Dedifferentiated amniotic fluid mesenchymal stem cell (primary cell): Measurements from ENCODE around the gene GREM1.

Experiments
- DNase-seq: peaks from one replicate; pipeline ENCODE4 v3.0.0-alpha.2; 2016; ENCODE audit errors: extremely low spot score

GREM1 gene

DNA sequence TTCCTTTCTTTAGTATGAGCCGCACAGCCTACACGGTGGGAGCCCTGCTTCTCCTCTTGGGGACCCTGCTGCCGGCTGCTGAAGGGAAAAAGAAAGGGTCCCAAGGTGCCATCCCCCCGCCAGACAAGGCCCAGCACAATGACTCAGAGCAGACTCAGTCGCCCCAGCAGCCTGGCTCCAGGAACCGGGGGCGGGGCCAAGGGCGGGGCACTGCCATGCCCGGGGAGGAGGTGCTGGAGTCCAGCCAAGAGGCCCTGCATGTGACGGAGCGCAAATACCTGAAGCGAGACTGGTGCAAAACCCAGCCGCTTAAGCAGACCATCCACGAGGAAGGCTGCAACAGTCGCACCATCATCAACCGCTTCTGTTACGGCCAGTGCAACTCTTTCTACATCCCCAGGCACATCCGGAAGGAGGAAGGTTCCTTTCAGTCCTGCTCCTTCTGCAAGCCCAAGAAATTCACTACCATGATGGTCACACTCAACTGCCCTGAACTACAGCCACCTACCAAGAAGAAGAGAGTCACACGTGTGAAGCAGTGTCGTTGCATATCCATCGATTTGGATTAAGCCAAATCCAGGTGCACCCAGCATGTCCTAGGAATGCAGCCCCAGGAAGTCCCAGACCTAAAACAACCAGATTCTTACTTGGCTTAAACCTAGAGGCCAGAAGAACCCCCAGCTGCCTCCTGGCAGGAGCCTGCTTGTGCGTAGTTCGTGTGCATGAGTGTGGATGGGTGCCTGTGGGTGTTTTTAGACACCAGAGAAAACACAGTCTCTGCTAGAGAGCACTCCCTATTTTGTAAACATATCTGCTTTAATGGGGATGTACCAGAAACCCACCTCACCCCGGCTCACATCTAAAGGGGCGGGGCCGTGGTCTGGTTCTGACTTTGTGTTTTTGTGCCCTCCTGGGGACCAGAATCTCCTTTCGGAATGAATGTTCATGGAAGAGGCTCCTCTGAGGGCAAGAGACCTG, 13.2 kb downstream of the GREM1 start:
- DNase-seq, result no peak

- no peak for DNase-seq
Observed at GRCh38 chr15:32732574-32733157, 14.9 kb downstream of the GREM1 start.

DNA sequence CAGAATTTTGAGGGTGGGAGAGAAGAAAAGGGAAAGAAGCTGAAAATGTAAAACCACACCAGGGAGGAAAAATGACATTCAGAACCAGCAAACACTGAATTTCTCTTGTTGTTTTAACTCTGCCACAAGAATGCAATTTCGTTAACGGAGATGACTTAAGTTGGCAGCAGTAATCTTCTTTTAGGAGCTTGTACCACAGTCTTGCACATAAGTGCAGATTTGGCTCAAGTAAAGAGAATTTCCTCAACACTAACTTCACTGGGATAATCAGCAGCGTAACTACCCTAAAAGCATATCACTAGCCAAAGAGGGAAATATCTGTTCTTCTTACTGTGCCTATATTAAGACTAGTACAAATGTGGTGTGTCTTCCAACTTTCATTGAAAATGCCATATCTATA, 15.5 kb downstream of the GREM1 start:
- DNase-seq, result no peak

DNA sequence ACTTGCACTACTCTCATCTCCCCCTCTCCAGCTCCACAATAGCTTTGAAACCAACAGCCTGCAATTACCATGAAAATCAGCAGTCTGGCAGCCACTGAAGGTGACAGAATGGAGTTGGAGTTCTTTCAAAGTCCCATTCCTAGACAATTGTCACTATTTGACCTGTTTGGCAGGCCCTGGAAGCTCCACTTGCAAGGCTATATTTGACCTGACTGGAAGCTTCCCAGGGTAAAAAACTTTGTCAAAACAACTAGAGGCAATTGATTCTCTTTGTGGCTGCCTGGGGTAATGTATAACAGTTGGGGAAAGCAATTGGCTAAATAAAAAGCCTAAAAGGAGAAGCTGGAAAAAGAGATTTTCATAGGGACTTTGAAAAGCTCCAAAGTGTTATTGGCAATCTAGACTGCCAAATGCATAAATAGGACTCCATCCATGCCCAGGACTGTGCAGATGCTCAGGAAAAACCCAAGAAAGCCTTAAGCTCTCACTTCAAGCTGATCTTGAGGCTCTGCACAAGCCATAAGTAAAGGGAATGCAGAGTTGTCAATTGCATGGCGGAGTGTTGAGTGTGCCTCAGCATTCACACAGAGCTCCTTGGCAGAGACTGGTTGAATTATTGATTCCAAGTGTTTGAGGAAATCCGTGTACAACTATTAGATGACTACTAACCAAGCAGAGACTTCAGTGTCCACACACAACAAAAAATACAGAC, 18.3 kb downstream of the GREM1 start:
- no peak for DNase-seq

DNA sequence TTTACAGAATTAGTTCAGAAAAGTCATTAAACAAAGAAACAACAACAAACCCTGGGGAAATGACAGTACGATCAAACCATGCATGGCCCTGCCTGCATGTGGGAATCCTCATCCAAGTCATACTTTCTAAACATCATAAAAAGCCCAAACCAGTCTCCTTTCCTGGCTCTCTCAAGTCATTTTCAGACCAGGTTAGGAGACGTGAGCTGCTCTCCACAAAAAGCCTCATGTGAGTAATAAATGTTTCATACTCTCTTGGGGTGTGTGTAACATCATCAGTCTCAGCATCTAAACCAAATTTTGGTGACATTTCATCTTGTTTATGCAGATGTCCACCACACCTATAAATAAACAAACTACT, 18.9 kb downstream of the GREM1 start:
- DNase-seq, result no peak

GRCh38 chr15:32737304-32737703, 19.5 kb downstream of the GREM1 start:
- DNase-seq, result no peak

DNA sequence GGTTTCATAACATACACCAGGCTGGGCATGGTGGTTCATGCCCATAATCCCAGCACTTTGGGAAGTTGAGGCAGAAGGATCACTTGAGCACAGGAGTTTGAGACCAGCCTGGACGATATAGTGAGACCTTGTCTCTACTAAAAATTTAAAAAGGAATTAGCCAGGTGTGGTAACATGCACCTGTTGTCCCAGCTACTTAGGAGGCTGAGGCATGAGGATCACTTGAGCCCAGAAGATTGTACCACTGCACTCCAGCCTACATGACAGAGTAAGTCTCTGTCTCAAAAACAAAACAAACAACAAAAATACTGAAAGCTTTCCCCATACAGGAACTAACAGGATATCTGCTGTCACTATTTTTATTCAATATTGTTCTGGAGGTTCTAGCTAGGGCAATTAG, 20.9 kb downstream of the GREM1 start:
- no peak for DNase-seq

- DNase-seq, result no peak
Observed at GRCh38 chr15:32739522-32740063, 21.8 kb downstream of the GREM1 start.

GRCh38 chr15:32743411-32744140, 25.8 kb downstream of the GREM1 start:
- no peak for DNase-seq

DNA sequence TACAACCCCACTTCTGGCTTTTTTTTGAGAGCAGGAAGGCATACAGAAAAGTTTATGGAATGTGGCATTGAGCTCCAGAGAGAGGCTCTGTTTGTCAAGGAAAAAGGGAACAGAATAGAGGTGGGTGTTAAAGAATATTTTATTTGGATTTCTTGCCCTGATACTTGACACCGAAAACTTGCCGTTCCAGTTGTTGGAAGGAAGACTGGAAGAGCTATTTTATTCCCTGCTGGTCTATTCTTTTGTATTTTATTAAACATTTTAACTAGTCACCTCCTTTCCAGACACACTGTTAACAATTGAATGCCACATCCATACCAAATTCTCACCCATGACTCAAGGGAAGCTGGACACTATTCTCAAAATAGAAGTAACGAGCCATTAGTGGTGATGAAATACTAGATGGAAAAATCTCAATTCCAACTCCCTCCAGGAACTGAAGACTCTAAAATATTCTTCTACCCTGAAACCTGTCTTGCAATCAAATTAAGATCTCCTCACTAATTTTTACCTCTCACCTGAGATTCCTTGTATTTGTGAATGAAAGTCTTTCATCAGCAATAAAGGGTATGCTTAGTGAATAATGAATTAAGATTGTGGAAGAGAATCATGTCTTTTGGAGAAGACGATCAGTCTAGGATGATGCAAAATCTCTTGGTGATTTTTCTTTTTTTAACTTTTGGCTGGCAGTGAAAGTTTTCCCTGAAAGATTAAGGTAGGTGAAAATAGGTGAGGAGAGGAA, 28.5 kb downstream of the GREM1 start:
- no peak for DNase-seq

DNA sequence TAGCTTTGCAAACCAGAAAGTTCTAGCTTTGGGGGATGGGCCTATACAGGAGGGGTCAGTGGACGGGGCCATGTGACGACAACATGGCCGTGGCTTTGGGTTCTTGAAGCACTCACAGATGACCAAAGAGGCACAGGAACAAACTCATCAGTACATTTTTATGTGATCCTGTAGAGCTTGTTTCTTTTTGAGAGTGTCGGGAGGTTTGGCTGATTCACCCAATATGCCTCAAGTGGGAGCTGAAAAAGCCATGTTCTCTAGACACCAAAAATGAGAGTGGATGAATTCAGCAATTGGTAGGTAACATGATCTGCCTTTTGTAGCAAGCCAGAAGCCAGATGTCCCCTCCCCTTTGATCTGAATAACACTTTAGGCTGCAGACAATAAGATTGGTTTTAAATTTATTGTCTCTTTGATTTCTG, 30.1 kb downstream of the GREM1 start:
- no peak for DNase-seq

- DNase-seq, result no peak
Observed at GRCh38 chr15:32750979-32751378, 33.2 kb downstream of the GREM1 start.

DNA sequence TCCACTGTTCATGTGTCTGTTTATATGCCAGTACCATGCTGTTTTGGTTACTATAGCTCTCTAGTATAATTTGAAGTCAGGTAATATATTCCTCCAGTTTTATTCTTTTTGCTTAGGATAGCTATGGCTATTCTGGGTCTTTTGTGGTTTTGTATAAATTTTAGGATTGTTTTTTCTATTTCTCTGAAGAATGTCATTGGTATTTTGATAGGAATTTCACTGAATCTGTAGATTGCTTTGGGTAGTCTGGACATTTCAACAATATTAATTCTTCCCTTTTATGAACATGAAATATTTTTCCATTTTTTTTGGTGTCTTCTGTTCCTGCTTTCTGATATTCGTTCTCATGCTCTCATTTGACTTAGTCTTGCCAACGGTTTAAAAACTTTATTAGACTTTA, 39.6 kb downstream of the GREM1 start:
- DNase-seq, result no peak

DNA sequence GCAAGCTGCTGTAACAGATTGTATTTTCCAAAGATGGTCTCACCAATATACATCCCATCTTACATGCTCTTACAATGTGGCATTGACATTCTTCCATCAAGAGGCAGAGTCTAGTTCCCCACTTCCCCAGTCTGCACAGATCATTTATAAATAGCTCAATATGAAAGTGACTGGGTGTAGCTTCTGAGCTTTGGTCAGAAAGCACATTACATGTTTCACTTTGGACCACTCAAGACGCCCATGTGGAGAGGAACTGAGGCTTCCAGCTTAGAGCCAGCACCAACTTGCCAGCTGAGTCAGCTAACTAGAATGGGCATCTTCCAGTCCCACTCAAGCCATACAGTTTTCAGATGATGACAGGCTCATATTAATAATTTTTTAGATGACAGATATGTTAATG, 45.5 kb downstream of the GREM1 start:
- DNase-seq, result no peak

DNA sequence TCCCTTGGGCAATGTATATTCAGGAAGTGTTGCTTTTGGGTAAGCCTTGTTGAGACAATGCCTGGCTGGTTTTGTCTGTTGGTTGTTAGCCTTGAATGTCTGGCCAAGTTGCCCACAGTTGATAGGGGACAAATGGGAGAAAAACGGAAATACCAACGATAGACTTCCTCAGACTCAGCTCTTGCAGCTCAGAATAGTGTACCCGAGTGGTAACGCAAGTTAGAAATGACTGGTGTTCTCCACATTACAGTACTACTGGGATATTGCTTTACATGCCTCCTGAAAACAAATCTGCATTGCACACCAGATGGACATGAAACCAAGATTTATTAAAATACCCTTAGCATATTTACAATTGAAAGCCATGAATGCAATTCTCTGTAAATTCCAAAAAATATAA, 47.4 kb downstream of the GREM1 start:
- DNase-seq, result no peak

GRCh38 chr15:32766101-32766500, 48.3 kb downstream of the GREM1 start:
- DNase-seq, result no peak

DNA sequence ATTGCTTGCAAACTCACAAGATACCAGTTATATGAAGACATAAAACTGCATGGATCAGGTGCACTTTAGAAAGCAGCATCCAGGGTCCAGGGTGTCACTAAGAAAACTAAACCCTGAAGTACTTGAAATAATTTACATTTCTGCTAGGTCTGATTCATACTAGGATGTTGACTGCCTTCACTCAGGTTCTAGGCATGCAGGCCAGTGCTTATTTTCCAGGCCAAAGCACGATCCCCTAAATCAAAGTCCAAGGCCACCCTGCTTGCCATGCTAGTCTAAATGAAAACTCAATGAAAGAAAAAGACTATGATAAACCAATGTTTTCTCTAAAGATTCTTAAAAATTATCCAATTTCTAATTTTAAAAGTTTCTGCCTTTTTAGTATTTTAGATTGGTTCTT, 49.4 kb downstream of the GREM1 start:
- DNase-seq, result no peak

DNA sequence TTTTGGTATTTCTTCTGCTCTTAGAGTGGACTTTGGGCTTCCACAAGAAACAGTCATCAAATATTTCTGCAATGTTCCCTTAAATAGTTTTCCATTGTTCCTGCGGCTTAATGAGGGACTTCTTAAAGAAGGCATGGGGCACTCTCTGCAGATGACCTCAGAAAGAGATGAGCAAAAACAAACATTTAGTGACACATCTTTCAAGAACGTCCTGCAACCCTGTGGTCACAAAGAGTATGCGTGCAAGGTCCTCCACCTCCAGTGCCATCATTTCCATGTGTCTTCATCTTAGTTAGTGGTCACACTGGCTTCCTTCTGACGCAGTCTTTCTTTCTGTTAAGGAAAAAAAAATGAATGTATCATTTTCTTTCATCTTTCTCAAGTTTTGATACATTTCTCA, 56.2 kb downstream of the GREM1 start:
- peak; percentile 70 for DNase-seq

DNA sequence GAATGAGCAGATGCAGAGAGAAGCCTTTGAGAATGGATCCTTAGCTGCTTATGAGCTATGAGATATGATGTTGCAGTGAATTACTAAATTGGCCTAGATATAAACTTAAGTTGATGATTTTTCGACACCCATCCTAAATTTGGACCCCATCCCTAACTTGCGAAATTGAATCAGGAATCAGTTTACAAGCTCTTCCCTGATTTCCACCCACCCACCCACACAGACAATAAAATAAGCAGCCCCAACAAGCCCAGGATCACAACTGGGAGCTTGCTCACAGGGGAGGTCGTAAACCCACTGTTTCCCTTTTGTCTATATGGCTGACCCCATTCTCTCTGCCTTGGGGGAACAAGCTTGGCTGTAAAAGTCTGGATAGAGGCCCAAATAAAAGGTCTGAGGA, 57.3 kb downstream of the GREM1 start:
- DNase-seq, result no peak

- no peak for DNase-seq
Observed at GRCh38 chr15:32778391-32779176, 60.8 kb downstream of the GREM1 start.
